MM.1S (cell line): Measurements from ENCODE around the gene DAW1.
A peak's percentile ranks its signal among the peaks of the same experiment; 100 is the strongest.
"Not testable (repeated sequence)": the region's sequence is repeated elsewhere in the genome, so short reads cannot be mapped to it uniquely, and the experiment has no call there.

Source experiments
- DNase-seq: peaks from one replicate; pipeline ENCODE4 v3.0.0-alpha.2; 2015
- H2AFZ ChIP-seq: fragments of 300-600 bp; sonication (generic); 2 replicates; pipeline ENCODE4 v1.6.0; 2016; ENCODE audit warnings: antibody characterized with exemption, low read length
- H3F3A ChIP-seq: fragments of 300-600 bp; sonication (generic); 2 replicates; pipeline ENCODE4 v1.6.1; 2016; ENCODE audit warnings: mild to moderate bottlenecking, antibody characterized with exemption, low read length, moderate library complexity, mixed read lengths; ENCODE audit not compliant: insufficient read depth
- H3K27ac ChIP-seq: fragments of 300-600 bp; sonication (generic); 2 replicates; pipeline ENCODE4 v1.5.1; 2016; ENCODE audit warnings: mild to moderate bottlenecking, low read length
- H3K27me3 ChIP-seq: fragments of 300-600 bp; sonication (generic); replicated peaks from 2 replicates; pipeline ENCODE4 v1.6.0; 2016; ENCODE audit warnings: low read length; ENCODE audit not compliant: insufficient read depth
- H3K36me3 ChIP-seq: fragments of 300-600 bp; sonication (generic); replicated peaks from 2 replicates; pipeline ENCODE4 v1.6.1; 2016; ENCODE audit warnings: mild to moderate bottlenecking, low read length, mixed read lengths; ENCODE audit not compliant: insufficient read depth
- H3K4me1 ChIP-seq: fragments of 300-600 bp; sonication (generic); 2 replicates; pipeline ENCODE4 v1.6.1; 2016; ENCODE audit warnings: low read length, mixed read lengths
- H3K4me2 ChIP-seq: fragments of 300-600 bp; sonication (generic); 2 replicates; pipeline ENCODE4 v1.6.0; 2016; ENCODE audit warnings: low read depth, low read length
- H3K4me3 ChIP-seq: fragments of 300-600 bp; sonication (generic); 2 replicates; pipeline ENCODE4 v1.5.1; 2016; ENCODE audit warnings: low read length, mixed read lengths
- H3K79me2 ChIP-seq: fragments of 300-600 bp; sonication (generic); 2 replicates; pipeline ENCODE4 v1.6.1; 2016; ENCODE audit warnings: mixed run types, low read length, mixed read lengths
- H3K9ac ChIP-seq: fragments of 300-600 bp; sonication (generic); 2 replicates; pipeline ENCODE4 v1.6.1; 2016; ENCODE audit warnings: low read length, mixed read lengths
- H3K9me2 ChIP-seq: fragments of 300-600 bp; sonication (generic); replicated peaks from 2 replicates; pipeline ENCODE4 v1.6.1; 2016; ENCODE audit warnings: mild to moderate bottlenecking, low read length, mixed read lengths; ENCODE audit not compliant: insufficient read depth
- H3K9me3 ChIP-seq: fragments of 300-600 bp; sonication (generic); replicated peaks from 2 replicates; pipeline ENCODE4 v1.6.1; 2016; ENCODE audit warnings: mild to moderate bottlenecking, low read length, mixed read lengths; ENCODE audit not compliant: insufficient read depth
- H4K20me1 ChIP-seq: fragments of 300-600 bp; sonication (generic); 2 replicates; pipeline ENCODE4 v1.6.1; 2016; ENCODE audit warnings: mild to moderate bottlenecking, low read length, moderate library complexity, mixed read lengths; ENCODE audit not compliant: insufficient read depth
- CTCF ChIP-seq: fragments of 300-600 bp; sonication (generic); IDR thresholded peaks from 2 replicates; pipeline ENCODE4 v1.5.1; 2016; ENCODE audit warnings: antibody characterized with exemption, low read length, mixed read lengths
- EZH2 ChIP-seq: fragments of 300-600 bp; sonication (generic); optimal IDR thresholded peaks from 2 replicates; pipeline ENCODE3; 2017; ENCODE audit warnings: low read depth, mild to moderate bottlenecking, antibody characterized with exemption, low read length, mixed read lengths
- EZH2phosphoT487 ChIP-seq: fragments of 300-600 bp; sonication (generic); IDR thresholded peaks from 2 replicates; pipeline ENCODE4 v1.6.1; 2018; ENCODE audit warnings: antibody characterized with exemption, low read length

DAW1 gene

GRCh38 chr2:227932403-227932802 lies 61.0 kb downstream of the DAW1 start:
- Histone ChIP-seq H3K27me3 (no peaks in the 10 kb centered on the region), H3K4me3 (peak overlapping the region; percentile 17; the same call in 1 of the 2 replicates), H3K79me2 (no peaks in the 10 kb centered on the region), H3K27ac (peak overlapping the region; percentile 58; the same call in 1 of the 2 replicates), H3K4me2 (peak overlapping the region; percentile 65), H3K9ac (no peak overlapping the region), H4K20me1 (no peaks in the 10 kb centered on the region), H2AFZ (no peak overlapping the region), H3F3A (peaks cover 15% of the 10 kb centered on the region), H3K9me2 (no peaks in the 10 kb centered on the region), H3K9me3 (no peaks in the 10 kb centered on the region), H3K4me1 (peaks cover 19% of the 10 kb centered on the region; the same call in 1 of the 2 replicates), H3K36me3 (no peaks in the 10 kb centered on the region)
- peak; percentile 62 for DNase-seq
- TF ChIP-seq EZH2phosphoT487: no peak
- TF ChIP-seq CTCF: peak; percentile 56

GRCh38 chr2:227933884-227934283 lies 62.5 kb downstream of the DAW1 start:
- Histone ChIP-seq H4K20me1 (no peaks in the 10 kb centered on the region), H3K4me3 (no peak overlapping the region), H2AFZ (no peak overlapping the region), H3K4me1 (peaks cover 19% of the 10 kb centered on the region; the same call in 1 of the 2 replicates), H3F3A (peaks cover 15% of the 10 kb centered on the region), H3K9me3 (no peaks in the 10 kb centered on the region), H3K79me2 (no peaks in the 10 kb centered on the region), H3K4me2 (no peak overlapping the region), H3K27me3 (no peaks in the 10 kb centered on the region), H3K36me3 (no peaks in the 10 kb centered on the region), H3K9me2 (no peaks in the 10 kb centered on the region), H3K9ac (no peak overlapping the region), H3K27ac (no peak overlapping the region)
- TF ChIP-seq EZH2 (no peak), CTCF (no peak), EZH2phosphoT487 (no peak)
- no peak for DNase-seq

- not testable (repeated sequence) for H2AFZ ChIP-seq, H4K20me1 ChIP-seq, DNase-seq, H3K9me3 ChIP-seq, H3K27me3 ChIP-seq, H3K79me2 ChIP-seq, H3K4me2 ChIP-seq, H3K4me3 ChIP-seq, H3K27ac ChIP-seq, H3K9me2 ChIP-seq, H3K36me3 ChIP-seq, H3K9ac ChIP-seq
- Histone ChIP-seq H3K4me1 (peaks cover 17% of the 10 kb centered on the region; the same call in 1 of the 2 replicates), H3F3A (peaks cover 15% of the 10 kb centered on the region)
These were observed 64.8 kb downstream of the DAW1 start for GRCh38 chr2:227936249-227936648.

GRCh38 chr2:227939271-227940027 lies 68.0 kb downstream of the DAW1 start:
- peak; percentile 48 for DNase-seq
- Histone ChIP-seq H3K4me1 (no peaks in the 10 kb centered on the region), H3K9me2 (no peaks in the 10 kb centered on the region), H4K20me1 (no peaks in the 10 kb centered on the region), H3K79me2 (no peaks in the 10 kb centered on the region), H3K4me2 (no peak overlapping the region), H3F3A (no peaks in the 10 kb centered on the region), H3K4me3 (no peak overlapping the region), H3K27ac (no peak overlapping the region), H3K9me3 (no peaks in the 10 kb centered on the region), H2AFZ (no peak overlapping the region), H3K27me3 (no peaks in the 10 kb centered on the region), H3K9ac (no peak overlapping the region), H3K36me3 (no peaks in the 10 kb centered on the region)
- TF ChIP-seq CTCF: peak; percentile 60
- no peak for TF ChIP-seq EZH2phosphoT487
